HCT116 (cell line): ENCODE measurements around the gene HOPX. TPM values are rescaled to one million over a fixed set of nuclear protein-coding genes. Genes with fewer than 3 reads are reported as not detected.

Experiments
- ATAC-seq: fragments of 200-7000 bp; cut with Tn5 transposase; 2 replicates; pipeline ENCODE4 v1.9.1; 2020; ENCODE audit warnings: mild to moderate bottlenecking, moderate library complexity
- BruUV-seq: library from RNA; stranded (reverse); fragments of 400-500 nt; replicated peaks from 2 replicates; lab custom pipeline; 2021; lab: Mats Ljungman, UMichigan
- CTCF ChIA-PET: fragments of 300-600 bp; sonication (Branson Sonifier 250); formaldehyde crosslinking; loops from one replicate; lab custom pipeline; 2021; ENCODE audit warnings: antibody characterized with exemption; lab: Charles Lee
- POLR2A ChIA-PET: fragments of 300-600, 350-600 bp; sonication (Branson Sonifier 250); formaldehyde crosslinking; loops from one replicate; lab custom pipeline; 2021; ENCODE audit warnings: antibody characterized with exemption; lab: Charles Lee
- RAD21 ChIA-PET, 2 experiments: fragments of 300-600 bp; sonication (Branson Sonifier 250); formaldehyde crosslinking; loops; one replicate each; lab custom pipeline; 2023; ENCODE audit warnings: low total read pairs in 2 of 2; ENCODE audit not compliant: uncharacterized antibody in 2 of 2, unreplicated experiment in 2 of 2, low non-redundant PET in 1 of 2; lab: Charles Lee
- DNase-seq: peaks from one replicate; pipeline ENCODE4 v3.0.0-alpha.2; 2010; ENCODE audit warnings: low read depth, low spot score
- H2AFZ ChIP-seq: fragments of 200-600 bp; shearing (Covaris generic), sonication (generic); 2 replicates; pipeline ENCODE4 v1.6.1; 2017; ENCODE audit warnings: low read depth, mixed run types, mixed read lengths, antibody characterized with exemption, low read length; ENCODE audit not compliant: poor library complexity, severe bottlenecking
- H3K27ac ChIP-seq: 2 replicates; pipeline ENCODE4 v1.5.1; 2012; ENCODE audit warnings: low read depth, low read length
- H3K27me3 ChIP-seq: fragments of 200-600 bp; sonication (generic); 2 replicates; pipeline ENCODE4 v1.6.1; 2016; ENCODE audit warnings: mixed run types, low read length, mixed read lengths; ENCODE audit not compliant: insufficient read depth
- H3K36me3 ChIP-seq, 2 experiments: fragments of 200-500 bp in 1 of 2; fragments of 200-600 bp in 1 of 2; sonication (Bioruptor generic) in 1 of 2; sonication (generic) in 1 of 2; 2 replicates each; pipeline versions ENCODE4 v1.5.1 to v1.6.1; 2014 to 2016; ENCODE audit warnings: low read length in 2 of 2, inconsistent platforms in 1 of 2, mixed read lengths in 1 of 2, mixed run types in 1 of 2; ENCODE audit not compliant: insufficient read depth in 2 of 2, control insufficient read depth in 1 of 2
- H3K4me1 ChIP-seq, 2 experiments: fragments of 200-600 bp in 1 of 2; sonication (generic) in 1 of 2; 2 replicates each; pipeline versions ENCODE4 v1.5.1 to v1.6.1; 2012 to 2017; ENCODE audit warnings: low read length in 2 of 2, inconsistent platforms in 1 of 2, mild to moderate bottlenecking in 1 of 2, mixed read lengths in 1 of 2, mixed run types in 1 of 2, moderate library complexity in 1 of 2; ENCODE audit not compliant: insufficient read depth in 2 of 2, control insufficient read depth in 1 of 2
- H3K4me2 ChIP-seq: fragments of 200-600 bp; sonication (generic); 2 replicates; pipeline ENCODE4 v1.6.1; 2017; ENCODE audit warnings: mixed run types, low read length, mixed read lengths
- H3K4me3 ChIP-seq, 2 experiments: fragments of 200-600 bp in 1 of 2; sonication (generic) in 1 of 2; replicated peaks in 1 of 2; 2 replicates each; pipeline ENCODE4 v1.5.1; 2011 to 2016; ENCODE audit warnings: low read length in 2 of 2, control low read depth in 1 of 2, low read depth in 1 of 2, mild to moderate bottlenecking in 1 of 2, mixed read lengths in 1 of 2, mixed run types in 1 of 2
- H3K79me2 ChIP-seq: fragments of 200-600 bp; sonication (generic); 2 replicates; pipeline ENCODE4 v1.6.1; 2017; ENCODE audit warnings: mild to moderate bottlenecking, mixed run types, low read length, moderate library complexity, mixed read lengths; ENCODE audit not compliant: insufficient read depth
- H3K9ac ChIP-seq: fragments of 200-600 bp; sonication (generic); 2 replicates; pipeline ENCODE4 v1.6.1; 2016; ENCODE audit warnings: low read length, mixed read lengths
- H3K9me2 ChIP-seq: fragments of 200-600 bp; sonication (generic), shearing (Covaris generic); 2 replicates; pipeline ENCODE4 v1.6.1; 2017; ENCODE audit warnings: mixed run types, mild to moderate bottlenecking, moderate library complexity; ENCODE audit not compliant: insufficient read depth
- H3K9me3 ChIP-seq, 2 experiments: fragments of 200-500 bp in 1 of 2; fragments of 200-600 bp in 1 of 2; sonication (Bioruptor generic) in 1 of 2; sonication (generic) in 1 of 2; 2 replicates each; pipeline ENCODE4 v1.6.1; 2014 to 2017; ENCODE audit warnings: low read length in 2 of 2, mixed read lengths in 2 of 2, inconsistent platforms in 1 of 2, low read depth in 1 of 2, mild to moderate bottlenecking in 1 of 2, mixed run types in 1 of 2, moderate library complexity in 1 of 2; ENCODE audit not compliant: control insufficient read depth in 1 of 2, insufficient read depth in 1 of 2
- H4K20me1 ChIP-seq: fragments of 200-600 bp; sonication (generic), shearing (Covaris generic); 2 replicates; pipeline ENCODE4 v1.6.1; 2017; ENCODE audit warnings: mixed run types, mild to moderate bottlenecking, moderate library complexity; ENCODE audit not compliant: insufficient read depth
- CEBPB ChIP-seq: IDR thresholded peaks from 2 replicates; pipeline ENCODE4 v1.6.1; 2012; ENCODE audit warnings: low read depth
- ELF1 ChIP-seq: IDR thresholded peaks from 2 replicates; pipeline ENCODE4 v1.6.1; 2012; ENCODE audit warnings: low read depth, borderline replicate concordance
- EZH2 ChIP-seq: fragments of 200-600 bp; sonication (generic); IDR thresholded peaks from 2 replicates; pipeline ENCODE4 v1.6.1; 2017; ENCODE audit warnings: antibody characterized with exemption, mixed run types
- MAX ChIP-seq: IDR thresholded peaks from 2 replicates; pipeline ENCODE4 v1.6.1; 2012
- POLR2A ChIP-seq: IDR thresholded peaks from 2 replicates; pipeline ENCODE4 v1.7.0; 2011; ENCODE audit warnings: borderline replicate concordance; ENCODE audit not compliant: insufficient read depth, insufficient read length; ENCODE audit errors: extremely low read depth
- intact Hi-C: fragments of 100-400 bp; cut with micrococcal nuclease; formaldehyde crosslinking; loops from 2 replicates; pipeline ENCODE4 v1.10.0; 2022
- total RNA-seq: library from RNA; stranded (reverse); gene quantifications from one replicate; pipeline ENCODE4 v1.2.1, GENCODE V29; 2021; ENCODE audit not compliant: unreplicated experiment

Gene HOPX
- total RNA-seq, 1 experiment from 2014 or later, result 0.42 TPM

- RAD21 ChIA-PET, result no interaction called here
Measured at GRCh38 chr4:56603297-56603696, 77.8 kb downstream of the HOPX start.

More at GRCh38 chr4:56603297-56603696, 77.8 kb downstream of the HOPX start:
- BruUV-seq, result no TSS peak
- Histone ChIP-seq H3K27me3 (no peaks in the 10 kb centered on the region), H3K9me2 (no peaks in the 10 kb centered on the region), H3K36me3 (no peaks in the 10 kb centered on the region), H3K4me2 (no peak overlapping the region)
- no peak for DNase-seq
- TF ChIP-seq EZH2, result no peak
- no peak for TF ChIP-seq CEBPB
- no peak for TF ChIP-seq ELF1
- no peak for TF ChIP-seq POLR2A
- TF ChIP-seq MAX, result no peak
- TF ChIP-seq, all 23 proteins: peak for 0
- intact Hi-C loops, result no loop called here
- no peak for ATAC-seq
- H4K20me1 ChIP-seq, result no peaks in the 10 kb centered on the region
- no peaks in the 10 kb centered on the region for H3K9me3 ChIP-seq
- no peak overlapping the region for H3K4me3 ChIP-seq
- no peaks in the 10 kb centered on the region for H3K79me2 ChIP-seq
- H3K27ac ChIP-seq, result no peak overlapping the region
- CTCF ChIA-PET, result no interaction called here
- no peaks in the 10 kb centered on the region for H3K4me1 ChIP-seq
- H2AFZ ChIP-seq, result no peak overlapping the region
- no peak overlapping the region for H3K9ac ChIP-seq
- POLR2A ChIA-PET, result no interaction called here

Other genes with a start within 250 kb of the HOPX start
- gene PPAT, start 245.7 kb downstream of the HOPX start, total RNA-seq, result 78.6 TPM
- 324 TPM for gene PAICS, start 245.0 kb downstream of the HOPX start, total RNA-seq
- gene SRP72, start 213.7 kb downstream of the HOPX start, total RNA-seq, result 146 TPM
- gene ARL9, start 175.5 kb downstream of the HOPX start, total RNA-seq, result not detected
- 2.4 TPM for gene SPINK2, start 140.4 kb upstream of the HOPX start, total RNA-seq
- gene REST, start 226.6 kb upstream of the HOPX start, total RNA-seq, result 42.6 TPM